BJ (cell line): ENCODE results near the gene SYT1. TPM values are rescaled to one million over a fixed set of nuclear protein-coding genes. Genes with fewer than 3 reads are reported as not detected.

Experiments used
- CTCF ChIA-PET: fragments of 350-600 bp; formaldehyde crosslinking; extraction: SDS; loops from one replicate; lab custom pipeline; 2021; ENCODE audit warnings: antibody characterized with exemption, inconsistent platforms; lab: Yijun Ruan, JAX
- POLR2A ChIA-PET: fragments of 300-600 bp; sonication (Branson Sonifier 250); formaldehyde crosslinking; extraction: SDS; loops from one replicate; lab custom pipeline; 2021; ENCODE audit warnings: antibody characterized with exemption; lab: Charles Lee
- DNase-seq: peaks from one replicate; pipeline ENCODE4 v3.0.0-alpha.2; 2011; ENCODE audit warnings: low read depth
- H3K27me3 ChIP-seq: 2 replicates; pipeline ENCODE4 v1.6.0; 2011; ENCODE audit warnings: low read length; ENCODE audit not compliant: control insufficient read depth, insufficient read depth
- H3K36me3 ChIP-seq: 2 replicates; pipeline ENCODE4 v1.5.1; 2011; ENCODE audit warnings: low read length; ENCODE audit not compliant: control insufficient read depth, insufficient read depth
- H3K4me3 ChIP-seq: 2 replicates; pipeline ENCODE4 v1.5.1; 2011; ENCODE audit warnings: low read depth, mild to moderate bottlenecking, control low read depth, low read length
- polyA plus RNA-seq: library from polyadenylated mRNA; depleted of rRNA; stranded (reverse); fragments of >200 nt; gene quantifications from 2 replicates; pipeline ENCODE4 v1.2.3, GENCODE V29; 2011
- TF ChIP-seq, protein P1 (sequence below): IDR thresholded peaks from 2 replicates; pipeline ENCODE4 v1.5.1; 2011; ENCODE audit warnings: low read depth, mild to moderate bottlenecking, control low read depth, inconsistent platforms, low read length, moderate library complexity; ENCODE audit not compliant: insufficient read depth

SYT1 gene
- polyA plus RNA-seq, 1 experiment, result 0.70 TPM

DNA sequence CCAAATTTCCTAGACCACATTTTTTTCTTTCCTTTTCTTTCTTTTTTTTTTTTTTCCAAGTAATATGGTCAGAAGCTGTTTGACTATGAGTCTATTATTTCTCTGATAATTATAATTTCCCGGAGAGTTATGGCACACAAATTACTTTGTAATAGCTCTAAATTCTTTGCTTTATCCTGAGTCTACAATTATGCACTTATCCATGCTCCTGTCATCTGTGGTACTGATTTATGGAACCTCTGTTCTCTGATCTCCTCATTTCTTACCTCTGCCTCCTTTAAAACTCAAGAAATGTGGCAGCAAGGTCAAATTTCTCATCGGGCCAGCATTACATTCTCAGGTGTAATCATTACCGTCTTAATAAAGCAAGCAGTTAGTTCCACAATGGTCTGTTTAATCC is 544.1 kb downstream of the SYT1 start:
- ChIA-PET CTCF (interaction anchor here (0.6 to 2.0 kb wide), 14 partner anchors 9 to 1702 kb away, joined by 3 to 12 read pairs (median 3); no protein-coding TSS in a partner anchor), POLR2A (no interaction called here)
- Histone ChIP-seq H3K4me3 (no peak overlapping the region), H3K27me3 (no peaks in the 10 kb centered on the region), H3K36me3 (no peaks in the 10 kb centered on the region)
- DNase-seq, result no peak
- TF ChIP-seq, protein P1, sequence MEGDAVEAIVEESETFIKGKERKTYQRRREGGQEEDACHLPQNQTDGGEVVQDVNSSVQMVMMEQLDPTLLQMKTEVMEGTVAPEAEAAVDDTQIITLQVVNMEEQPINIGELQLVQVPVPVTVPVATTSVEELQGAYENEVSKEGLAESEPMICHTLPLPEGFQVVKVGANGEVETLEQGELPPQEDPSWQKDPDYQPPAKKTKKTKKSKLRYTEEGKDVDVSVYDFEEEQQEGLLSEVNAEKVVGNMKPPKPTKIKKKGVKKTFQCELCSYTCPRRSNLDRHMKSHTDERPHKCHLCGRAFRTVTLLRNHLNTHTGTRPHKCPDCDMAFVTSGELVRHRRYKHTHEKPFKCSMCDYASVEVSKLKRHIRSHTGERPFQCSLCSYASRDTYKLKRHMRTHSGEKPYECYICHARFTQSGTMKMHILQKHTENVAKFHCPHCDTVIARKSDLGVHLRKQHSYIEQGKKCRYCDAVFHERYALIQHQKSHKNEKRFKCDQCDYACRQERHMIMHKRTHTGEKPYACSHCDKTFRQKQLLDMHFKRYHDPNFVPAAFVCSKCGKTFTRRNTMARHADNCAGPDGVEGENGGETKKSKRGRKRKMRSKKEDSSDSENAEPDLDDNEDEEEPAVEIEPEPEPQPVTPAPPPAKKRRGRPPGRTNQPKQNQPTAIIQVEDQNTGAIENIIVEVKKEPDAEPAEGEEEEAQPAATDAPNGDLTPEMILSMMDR, result no peak

DNA sequence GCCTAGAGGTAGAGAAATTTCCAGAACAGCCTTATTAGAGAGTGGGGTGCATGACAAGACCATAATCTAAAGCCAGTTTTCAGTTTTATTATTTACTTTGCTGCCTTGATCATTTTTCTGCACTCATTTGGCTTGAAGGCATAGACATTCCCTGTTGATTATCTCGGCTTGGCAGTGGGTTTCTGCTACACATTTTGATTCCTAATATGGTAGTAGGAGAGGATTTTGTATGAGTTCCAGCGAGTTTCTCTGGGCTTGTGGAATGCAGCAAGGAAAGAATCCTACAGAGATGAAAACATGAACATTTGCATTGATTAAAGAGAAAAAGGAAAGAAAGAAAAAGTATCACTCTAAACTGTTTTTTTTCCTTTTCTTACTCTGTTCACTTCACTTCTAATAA is 545.0 kb downstream of the SYT1 start:
- H3K36me3 ChIP-seq, result no peaks in the 10 kb centered on the region
- ChIA-PET POLR2A (no interaction called here), CTCF (interaction anchor here (0.6 kb wide), 1 partner anchor 1701 kb away, joined by 3 read pairs; no protein-coding TSS in a partner anchor)
- no peaks in the 10 kb centered on the region for H3K27me3 ChIP-seq
- TF ChIP-seq, protein P1, result no peak
- no peak overlapping the region for H3K4me3 ChIP-seq
- no peak for DNase-seq

DNA sequence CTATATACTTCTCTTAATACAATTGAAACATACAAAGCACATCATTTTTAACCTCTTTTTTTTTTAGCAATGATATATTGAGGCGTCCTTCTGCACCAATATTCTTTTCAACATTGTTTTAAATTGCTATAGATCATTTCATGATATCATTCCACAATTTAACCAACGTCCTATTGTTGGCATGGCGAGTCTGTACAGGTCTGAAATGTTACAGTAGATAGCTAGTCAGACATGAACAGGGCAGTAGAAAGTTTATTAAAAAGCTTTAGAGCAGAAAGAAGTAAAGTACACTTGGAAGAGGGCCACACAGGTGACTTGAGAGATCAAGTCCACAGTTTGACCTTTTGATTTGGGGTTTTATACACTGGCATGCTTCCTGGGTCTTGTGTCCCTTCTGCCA is 547.2 kb downstream of the SYT1 start:
- Histone ChIP-seq H3K4me3 (no peak overlapping the region), H3K27me3 (no peaks in the 10 kb centered on the region), H3K36me3 (no peaks in the 10 kb centered on the region)
- TF ChIP-seq, protein P1, result no peak
- DNase-seq, result no peak
- ChIA-PET POLR2A (no interaction called here), CTCF (interaction anchor here (0.6 to 2.4 kb wide), 2 partner anchors 9 to 135 kb away, joined by 3 to 8 read pairs; no protein-coding TSS in a partner anchor)

DNA sequence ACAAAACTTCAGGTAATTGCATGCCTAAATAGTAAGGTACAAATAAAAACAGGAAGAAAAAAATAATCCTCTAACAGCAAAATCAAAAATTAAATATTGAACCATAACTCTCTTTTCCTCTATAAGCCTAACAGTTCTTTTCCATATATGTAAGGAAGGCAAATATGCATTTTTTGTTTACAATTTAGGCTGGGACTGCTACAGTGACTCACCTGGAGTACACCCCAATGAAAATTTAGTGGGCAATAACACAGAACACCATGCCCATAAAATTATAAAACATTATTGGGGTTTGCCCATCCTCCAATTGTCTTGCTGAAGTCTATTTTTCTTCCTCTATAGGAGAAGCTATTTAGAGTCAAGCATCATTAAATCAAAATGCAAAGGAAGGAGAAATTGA is 549.2 kb downstream of the SYT1 start:
- DNase-seq, result no peak
- POLR2A ChIA-PET, result no interaction called here
- TF ChIP-seq, protein P1, result no peak
- CTCF ChIA-PET, result interaction anchor here (1.2 kb wide), 1 partner anchor 8 kb away, joined by 4 read pairs; no protein-coding TSS in a partner anchor
- Histone ChIP-seq H3K27me3 (no peaks in the 10 kb centered on the region), H3K4me3 (no peak overlapping the region), H3K36me3 (no peaks in the 10 kb centered on the region)

DNA sequence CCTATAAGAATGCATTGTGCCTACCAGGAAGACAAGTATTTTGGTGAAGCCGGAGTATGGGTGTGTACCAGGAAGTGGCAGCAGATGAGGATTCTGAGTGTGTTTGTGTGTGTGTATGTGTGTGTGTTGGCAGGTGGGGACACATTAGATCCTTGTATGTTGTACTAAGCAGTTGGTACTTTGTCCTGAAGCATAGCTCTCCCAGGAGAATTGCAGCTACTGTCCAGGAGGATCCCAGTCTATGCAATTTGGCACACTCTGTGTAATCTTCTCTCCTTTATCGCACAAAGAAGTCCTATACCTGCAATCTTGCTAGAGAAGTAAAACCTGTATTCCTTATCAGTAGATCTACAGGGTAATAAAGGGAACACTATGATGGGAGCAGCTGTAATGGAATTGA is 549.7 kb downstream of the SYT1 start:
- Histone ChIP-seq H3K27me3 (no peaks in the 10 kb centered on the region), H3K36me3 (no peaks in the 10 kb centered on the region), H3K4me3 (no peak overlapping the region)
- POLR2A ChIA-PET, result no interaction called here
- TF ChIP-seq, protein P1, result no peak
- DNase-seq, result no peak
- CTCF ChIA-PET, result no interaction called here
